GM19395 (cell line): ENCODE measurements around the gene TMEM258.

Experiments used
- ATAC-seq: cut with Tn5 transposase; IDR thresholded peaks from one replicate; pipeline ENCODE4 v1.9.1; 2021; ENCODE audit warnings: mild to moderate bottlenecking, moderate library complexity; ENCODE audit not compliant: unreplicated experiment

Gene TMEM258

GRCh38 chr11:61797263-61797944, 5.0 kb upstream of the TMEM258 start:
- no peak for ATAC-seq

DNA sequence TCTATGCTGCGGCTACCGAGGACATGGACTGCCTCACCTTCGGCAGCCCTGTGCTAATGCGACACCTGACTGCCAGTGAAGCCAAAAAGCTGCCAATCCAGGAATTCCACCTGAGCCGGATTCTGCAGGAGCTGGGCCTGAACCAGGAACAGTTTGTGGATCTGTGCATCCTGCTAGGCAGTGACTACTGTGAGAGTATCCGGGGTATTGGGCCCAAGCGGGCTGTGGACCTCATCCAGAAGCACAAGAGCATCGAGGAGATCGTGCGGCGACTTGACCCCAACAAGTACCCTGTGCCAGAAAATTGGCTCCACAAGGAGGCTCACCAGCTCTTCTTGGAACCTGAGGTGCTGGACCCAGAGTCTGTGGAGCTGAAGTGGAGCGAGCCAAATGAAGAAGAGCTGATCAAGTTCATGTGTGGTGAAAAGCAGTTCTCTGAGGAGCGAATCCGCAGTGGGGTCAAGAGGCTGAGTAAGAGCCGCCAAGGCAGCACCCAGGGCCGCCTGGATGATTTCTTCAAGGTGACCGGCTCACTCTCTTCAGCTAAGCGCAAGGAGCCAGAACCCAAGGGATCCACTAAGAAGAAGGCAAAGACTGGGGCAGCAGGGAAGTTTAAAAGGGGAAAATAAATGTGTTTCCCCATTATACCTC, 3.6 kb upstream of the TMEM258 start:
- no peak for ATAC-seq

- ATAC-seq: no peak
Observed at GRCh38 chr11:61795459-61795858, 3.1 kb upstream of the TMEM258 start.

DNA sequence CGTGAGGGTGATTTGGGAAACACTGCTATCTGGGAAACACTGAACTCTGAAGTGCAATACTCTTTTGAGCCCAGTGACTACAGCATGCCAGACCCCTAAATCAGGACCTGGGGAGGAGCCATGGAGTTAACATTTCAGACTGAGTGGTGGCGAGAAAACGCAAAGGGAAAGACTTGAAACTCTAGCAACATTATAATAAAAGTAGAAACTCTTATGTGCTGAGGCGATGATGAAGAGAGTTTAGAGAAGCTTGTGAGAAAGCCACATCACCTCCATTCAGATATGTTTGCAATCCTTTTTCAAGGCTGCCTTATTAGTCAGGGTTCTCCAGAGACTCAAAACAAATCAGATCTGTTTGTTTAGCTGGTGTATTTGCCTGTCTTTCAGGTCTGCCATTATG, 2.2 kb upstream of the TMEM258 start:
- no peak for ATAC-seq

GRCh38 chr11:61793829-61794204, 1.4 kb upstream of the TMEM258 start:
- no peak for ATAC-seq

- peak; percentile 35 for ATAC-seq
Observed at GRCh38 chr11:61793083-61793828, 857 bp upstream of the TMEM258 start.

DNA sequence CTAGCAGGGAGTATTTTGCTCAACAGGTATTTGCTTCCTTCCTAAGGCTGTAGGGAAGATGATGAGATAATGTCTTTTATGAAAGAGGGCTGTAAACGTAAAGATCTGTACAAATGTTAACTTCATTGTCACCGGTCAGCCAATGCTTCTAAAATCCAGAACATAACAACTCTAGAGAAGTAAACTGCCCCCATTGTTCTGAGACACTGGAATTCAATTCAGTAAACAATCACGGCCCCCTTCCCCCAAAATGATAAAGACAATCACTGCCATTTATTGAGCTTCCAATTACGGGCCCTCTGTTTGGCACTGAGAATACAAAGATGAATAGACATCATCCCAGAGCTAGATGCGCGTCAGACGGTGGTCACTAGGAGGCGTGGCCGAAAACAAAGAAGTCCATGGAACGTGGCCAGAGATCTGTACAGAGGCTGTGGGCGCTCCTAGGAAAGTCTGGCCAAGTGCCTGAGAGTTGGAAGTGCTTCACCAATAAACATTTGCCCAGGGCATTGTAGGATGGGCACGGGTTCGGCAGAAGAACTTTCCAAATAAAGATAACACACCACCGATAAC, 576 bp downstream of the TMEM258 start:
- peak; percentile 39 for ATAC-seq

DNA sequence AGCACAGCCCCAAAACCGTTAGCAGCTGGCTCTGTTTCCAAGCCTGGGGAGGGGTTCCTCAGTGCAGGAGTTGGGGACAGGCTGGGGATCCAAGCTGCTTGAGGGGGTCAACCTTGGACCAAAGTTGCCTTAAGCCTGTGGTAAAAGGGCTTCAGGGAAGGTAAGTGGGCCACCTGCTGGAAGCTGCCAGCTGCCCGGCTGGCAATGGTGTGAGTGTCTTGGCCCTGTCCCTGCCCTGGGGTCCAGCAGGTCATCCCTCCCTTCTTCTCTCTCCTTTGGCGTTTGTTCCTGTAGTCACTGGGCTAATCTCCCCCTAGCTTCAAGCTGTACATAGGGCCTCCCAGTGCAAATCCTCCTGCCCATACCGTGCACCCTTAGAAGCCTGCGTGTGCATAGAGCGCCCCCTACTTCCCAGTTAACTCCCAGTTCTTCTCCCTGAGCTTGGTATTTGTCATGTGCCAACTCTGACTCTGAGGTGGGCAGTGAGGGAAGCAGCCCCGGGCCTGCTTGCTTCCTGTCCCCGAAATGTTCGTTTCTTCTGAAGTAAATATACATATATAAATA, 4.4 kb downstream of the TMEM258 start:
- no peak for ATAC-seq

DNA sequence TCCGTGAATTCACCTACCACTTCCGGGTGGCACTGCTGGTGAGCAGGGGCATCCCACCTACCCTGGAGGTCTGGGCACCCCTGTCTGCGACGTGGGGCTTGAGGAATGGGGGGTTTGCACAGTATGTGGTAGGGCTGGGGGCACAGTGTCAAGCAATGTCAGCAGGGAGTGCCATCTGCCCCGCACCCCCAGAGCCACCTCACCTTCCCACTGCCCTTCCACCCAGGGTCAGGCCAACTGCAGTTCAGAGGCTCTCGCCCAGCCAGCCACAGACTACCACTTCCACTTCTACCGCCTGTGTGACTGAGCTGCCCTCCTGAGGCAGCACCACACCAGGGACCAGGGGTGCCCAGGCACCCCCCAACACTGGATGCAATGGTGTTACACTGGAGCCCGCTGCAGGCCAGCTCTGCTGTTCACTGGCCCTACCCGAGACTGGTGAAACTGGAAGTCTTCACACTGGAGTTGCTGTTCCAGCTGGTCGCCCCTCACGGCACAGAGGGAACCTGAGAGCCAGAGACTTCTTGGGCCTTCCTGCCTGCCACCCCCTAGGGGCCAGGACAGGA, 6.5 kb downstream of the TMEM258 start:
- ATAC-seq: no peak

- no peak for ATAC-seq
Observed at GRCh38 chr11:61784506-61784805, 7.9 kb downstream of the TMEM258 start.

GRCh38 chr11:61783717-61784505, 8.5 kb downstream of the TMEM258 start:
- no peak for ATAC-seq

DNA sequence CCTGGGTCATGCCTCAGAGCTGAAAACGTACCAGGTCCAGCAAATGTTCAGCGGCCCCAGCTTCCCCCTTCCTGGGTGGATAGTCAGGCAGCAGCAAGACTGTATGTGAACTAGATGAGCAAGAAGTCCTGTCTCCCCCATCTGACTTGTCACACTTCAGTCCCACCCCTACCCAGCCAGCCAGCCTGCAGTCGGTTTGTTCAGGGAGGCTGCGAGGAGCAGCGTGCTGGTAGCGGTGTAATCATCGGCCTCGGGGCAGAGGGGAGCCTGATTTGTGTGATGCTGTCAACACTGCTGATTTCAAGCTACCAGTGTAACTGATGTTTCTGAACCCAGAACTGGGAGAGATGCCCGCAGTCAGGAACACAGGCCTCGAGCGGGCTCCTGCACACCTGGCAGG, 9.6 kb downstream of the TMEM258 start:
- ATAC-seq: no peak

DNA sequence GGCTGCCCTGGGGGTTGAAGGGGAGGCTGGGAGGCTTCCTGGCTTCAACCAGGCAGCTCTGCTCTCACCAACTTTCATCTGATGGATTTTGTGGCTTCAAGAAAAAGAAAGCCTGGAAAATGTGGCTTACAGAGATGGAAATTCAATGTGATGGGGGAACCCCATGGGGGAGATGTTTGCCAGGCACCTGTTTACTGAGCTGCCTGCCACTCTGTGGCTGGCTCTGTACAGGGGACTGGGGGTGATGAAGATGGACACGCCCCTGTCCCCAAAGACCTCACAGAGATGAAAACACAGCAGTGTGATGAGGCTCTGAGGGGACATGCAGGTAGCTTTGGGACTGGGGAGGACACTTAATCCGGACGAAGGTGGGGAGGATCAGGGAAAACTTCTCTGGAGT, 10.1 kb downstream of the TMEM258 start:
- ATAC-seq: no peak

DNA sequence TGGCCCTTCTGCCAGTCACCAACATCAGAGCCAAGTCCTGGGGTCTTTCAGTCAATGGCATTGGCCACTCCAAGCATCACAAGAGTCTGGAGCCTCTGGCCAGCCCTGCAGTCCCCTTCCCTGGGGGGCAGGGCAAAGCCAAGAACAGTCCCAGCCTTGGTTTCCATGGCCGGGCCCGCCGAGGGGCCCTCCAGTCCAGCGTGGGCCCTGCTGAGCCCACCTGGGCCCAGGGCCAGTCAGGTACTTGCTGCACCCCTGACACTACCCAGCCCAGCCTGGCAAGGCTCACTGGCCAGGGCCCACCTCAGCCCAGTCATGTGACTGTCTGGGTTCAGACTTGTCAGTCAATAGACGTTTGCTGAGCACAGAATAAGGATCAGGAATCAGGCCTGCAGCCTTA, 10.8 kb downstream of the TMEM258 start:
- ATAC-seq: no peak

- ATAC-seq: no peak
Observed at GRCh38 chr11:61780581-61781162, 11.7 kb downstream of the TMEM258 start.

DNA sequence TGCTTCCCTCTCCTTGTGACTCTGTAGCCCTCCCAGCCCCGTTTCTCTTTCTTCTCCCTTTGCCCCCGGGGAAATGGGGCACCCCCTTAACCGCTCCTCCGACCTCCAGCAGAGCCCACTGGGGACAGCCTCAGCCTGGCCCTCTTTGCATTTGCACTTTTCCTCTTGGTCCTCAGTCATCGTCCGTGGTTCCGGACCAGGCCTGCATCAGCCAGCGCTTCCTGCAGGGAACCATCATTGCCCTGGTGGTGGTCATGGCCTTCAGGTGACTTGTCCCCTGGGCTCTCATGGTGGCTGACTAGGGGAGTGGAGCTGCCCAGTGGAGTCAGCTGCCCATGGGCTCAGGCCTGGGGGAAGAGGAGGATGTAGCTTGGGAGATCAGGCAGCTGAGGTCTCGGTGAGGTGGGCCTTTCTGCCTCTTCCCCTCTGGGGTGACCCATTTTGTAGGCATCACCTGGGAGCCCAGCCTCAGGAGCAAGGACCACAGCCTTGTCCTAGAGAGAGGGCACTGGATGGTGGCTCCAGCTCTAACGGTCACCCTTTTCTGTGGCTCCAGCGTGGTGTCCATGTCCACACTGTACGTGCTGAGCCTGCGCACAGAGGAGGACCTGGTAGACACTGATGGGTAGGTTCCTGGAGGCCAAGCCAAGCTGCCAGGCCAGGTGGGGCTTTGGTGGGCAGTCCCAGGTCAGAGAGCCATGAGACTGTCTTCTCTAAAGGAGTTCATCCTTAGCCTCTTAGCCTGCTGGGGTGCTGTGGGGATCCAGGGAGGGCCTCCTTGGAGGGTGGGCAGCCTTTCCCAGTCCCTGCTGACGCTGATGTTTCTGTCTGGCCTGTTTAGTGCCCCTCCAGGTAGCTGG, 12.5 kb downstream of the TMEM258 start:
- no peak for ATAC-seq

DNA sequence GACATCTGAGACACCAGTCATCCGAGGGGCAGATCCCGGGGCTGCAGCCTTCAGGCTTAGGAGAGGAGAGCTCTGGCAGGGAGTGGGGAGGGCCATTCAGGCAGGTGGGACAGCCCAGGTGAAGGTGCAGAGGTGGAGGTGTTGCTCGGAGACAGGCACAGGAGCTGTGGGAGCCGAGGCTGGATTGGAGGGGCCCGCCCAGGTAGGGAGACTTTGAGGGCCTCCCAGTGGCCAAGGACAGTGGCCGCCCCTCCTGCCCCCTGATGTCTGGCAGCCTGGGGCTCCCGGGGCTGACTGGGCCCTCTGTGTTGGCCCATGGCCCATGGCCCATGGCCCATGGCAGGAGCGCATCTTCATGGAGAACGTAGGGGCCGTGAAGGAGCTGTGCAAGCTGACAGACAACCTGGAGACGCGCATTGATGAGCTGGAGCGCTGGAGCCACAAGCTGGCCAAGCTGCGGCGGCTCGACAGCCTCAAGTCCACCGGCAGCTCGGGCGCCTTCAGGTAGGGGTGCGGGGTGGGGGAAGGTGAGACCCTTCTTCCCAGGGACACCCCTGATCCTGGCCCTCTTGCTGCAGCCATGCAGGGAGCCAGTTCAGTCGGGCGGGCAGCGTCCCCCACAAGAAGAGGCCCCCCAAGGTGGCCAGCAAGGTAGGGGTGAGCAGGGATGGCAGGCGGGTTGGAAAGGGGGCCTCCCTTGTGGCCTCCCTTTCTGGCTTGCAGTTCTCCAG, 13.3 kb downstream of the TMEM258 start:
- ATAC-seq: no peak

GRCh38 chr11:61778357-61778886, 14.0 kb downstream of the TMEM258 start:
- ATAC-seq: no peak
